ENCODE data around the gene PPP6R3. TPM values are rescaled to one million over a fixed set of nuclear protein-coding genes. Genes with fewer than 3 reads are reported as not detected.

The PPP6R3 gene
- polyA plus RNA-seq, 1 donor from 2014 or later = 111 TPM

- Histone ChIP-seq H3K9me3 (ENCODE audit: low read length) (no peaks in the 10 kb centered on the region), H4K20me1 (ENCODE audit: insufficient read depth) (no peaks in the 10 kb centered on the region), H3K27ac (ENCODE audit: low read length) (no peak overlapping the region), H3K4me3 (ENCODE audit: low read length) (no peak overlapping the region), H3K9ac (ENCODE audit: low read length) (no peak overlapping the region), H3K4me2 (ENCODE audit: low read length) (no peak overlapping the region), H3K9me2 (ENCODE audit: insufficient read depth, low read length) (no peaks in the 10 kb centered on the region), H3K27me3 (ENCODE audit: insufficient read depth, low read depth, low read length) (no peaks in the 10 kb centered on the region), H3K36me3 (ENCODE audit: insufficient read depth, low read length) (no peaks in the 10 kb centered on the region), H3F3A (ENCODE audit: insufficient read depth, low read length, poor library complexity, severe bottlenecking) (no peaks in the 10 kb centered on the region), H2AFZ (ENCODE audit: low read depth, low read length) (no peak overlapping the region), H3K79me2 (replicated peaks; ENCODE audit: insufficient read depth, low read length) (no peaks in the 10 kb centered on the region)
- TF ChIP-seq EZH2 (IDR thresholded peaks at IDR 0.05; ENCODE audit: borderline replicate concordance, insufficient read depth, low read length, poor library complexity, severe bottlenecking) (no peak), TAF1 (IDR thresholded peaks at IDR 0.05; ENCODE audit: low read depth) (no peak), CTCF (IDR thresholded peaks at IDR 0.05; ENCODE audit: poor library complexity, severe bottlenecking) (no peak), SMC3 (conservative IDR thresholded peaks at IDR 0.05; ENCODE audit: poor library complexity) (no peak), MXI1 (conservative IDR thresholded peaks at IDR 0.05; ENCODE audit: poor library complexity, severe bottlenecking) (no peak), EP300 (conservative IDR thresholded peaks at IDR 0.05; ENCODE audit: poor library complexity, severe bottlenecking) (no peak), REST (IDR thresholded peaks at IDR 0.05; ENCODE audit: borderline replicate concordance) (no peak), RAD21 (conservative IDR thresholded peaks at IDR 0.05) (no peak), POLR2AphosphoS5 (IDR thresholded peaks at IDR 0.05) (no peak)
These were observed 183.0 kb downstream of the PPP6R3 start for GRCh38 chr11:68643585-68643984.

- Histone ChIP-seq H3K9ac (ENCODE audit: low read length) (no peak overlapping the region), H3K9me3 (ENCODE audit: low read length) (no peaks in the 10 kb centered on the region), H3K27me3 (ENCODE audit: insufficient read depth, low read depth, low read length) (no peaks in the 10 kb centered on the region), H3K36me3 (ENCODE audit: insufficient read depth, low read length) (no peaks in the 10 kb centered on the region), H3F3A (ENCODE audit: insufficient read depth, low read length, poor library complexity, severe bottlenecking) (no peaks in the 10 kb centered on the region), H4K20me1 (ENCODE audit: insufficient read depth) (no peaks in the 10 kb centered on the region), H3K4me3 (ENCODE audit: low read length) (no peak overlapping the region), H3K9me2 (ENCODE audit: insufficient read depth, low read length) (no peaks in the 10 kb centered on the region), H3K4me2 (ENCODE audit: low read length) (no peak overlapping the region), H2AFZ (ENCODE audit: low read depth, low read length) (no peak overlapping the region), H3K79me2 (replicated peaks; ENCODE audit: insufficient read depth, low read length) (no peaks in the 10 kb centered on the region), H3K27ac (ENCODE audit: low read length) (no peak overlapping the region)
- no peak for TF ChIP-seq MXI1 (conservative IDR thresholded peaks at IDR 0.05; ENCODE audit: poor library complexity, severe bottlenecking)
These were observed 186.3 kb downstream of the PPP6R3 start for GRCh38 chr11:68646832-68647231.

Data from neural cell (in vitro differentiated cells).